H9 (cell line): Measurements from ENCODE around the gene KCNJ16. TPM values are rescaled to one million over a fixed set of nuclear protein-coding genes. Genes with fewer than 3 reads are reported as not detected.

ENCODE experiments used
- DNase-seq: peaks from one replicate; pipeline ENCODE4 v3.0.0-alpha.2; 2017
- H2AFZ ChIP-seq: one replicate; pipeline ENCODE4 v1.6.1; 2013; ENCODE audit warnings: mild to moderate bottlenecking, low read length, control low read depth, moderate library complexity
- H2AK5ac ChIP-seq: 2 replicates; pipeline ENCODE4 v1.6.1; 2013; ENCODE audit warnings: low read length, control low read depth, mixed read lengths; ENCODE audit not compliant: insufficient read length
- H2BK120ac ChIP-seq: one replicate; pipeline ENCODE4 v1.6.1; 2013; ENCODE audit warnings: low read depth, mild to moderate bottlenecking, low read length, control low read depth, inconsistent platforms; ENCODE audit not compliant: poor library complexity, severe bottlenecking
- H2BK12ac ChIP-seq: 2 replicates; pipeline ENCODE4 v1.6.1; 2013; ENCODE audit warnings: low read length, control low read depth, mixed read lengths, low read depth; ENCODE audit not compliant: insufficient read length
- H2BK15ac ChIP-seq: 2 replicates; pipeline ENCODE4 v1.6.1; 2013; ENCODE audit warnings: low read depth, low read length, control low read depth
- H2BK20ac ChIP-seq: one replicate; pipeline ENCODE4 v1.6.1; 2013; ENCODE audit warnings: low read depth, mild to moderate bottlenecking, low read length, control low read depth, inconsistent platforms; ENCODE audit not compliant: poor library complexity, severe bottlenecking
- H2BK5ac ChIP-seq: 2 replicates; pipeline ENCODE4 v1.6.1; 2013; ENCODE audit warnings: low read length, control low read depth, mixed read lengths; ENCODE audit not compliant: insufficient read length
- H3K14ac ChIP-seq: 2 replicates; pipeline ENCODE4 v1.6.1; 2013; ENCODE audit warnings: low read length, control low read depth; ENCODE audit not compliant: insufficient read depth
- H3K18ac ChIP-seq: 2 replicates; pipeline ENCODE4 v1.6.1; 2013; ENCODE audit warnings: low read depth, mild to moderate bottlenecking, mixed read lengths, low read length, control low read depth; ENCODE audit not compliant: insufficient read length
- H3K23ac ChIP-seq: 2 replicates; pipeline ENCODE4 v1.6.1; 2013; ENCODE audit warnings: low read length, control low read depth, mixed read lengths, low read depth; ENCODE audit not compliant: insufficient read length
- H3K23me2 ChIP-seq: 2 replicates; pipeline ENCODE4 v1.6.1; 2013; ENCODE audit warnings: low read depth, mild to moderate bottlenecking, mixed read lengths, low read length, control low read depth; ENCODE audit not compliant: insufficient read length, poor library complexity, severe bottlenecking
- H3K27ac ChIP-seq: 2 replicates; pipeline ENCODE4 v1.5.1; 2013; ENCODE audit warnings: low read length, control low read depth, mixed read lengths, low read depth; ENCODE audit not compliant: insufficient read length
- H3K27me3 ChIP-seq: 2 replicates; pipeline ENCODE4 v1.6.1; 2013; ENCODE audit warnings: low read length, control low read depth, inconsistent platforms; ENCODE audit not compliant: insufficient read depth
- H3K4ac ChIP-seq: 2 replicates; pipeline ENCODE4 v1.6.1; 2013; ENCODE audit warnings: low read depth, mild to moderate bottlenecking, control low read depth, inconsistent platforms, low read length, moderate library complexity
- H3K4me1 ChIP-seq: 2 replicates; pipeline ENCODE4 v1.6.1; 2013; ENCODE audit warnings: low read length, control low read depth, inconsistent platforms; ENCODE audit not compliant: insufficient read depth
- H3K4me2 ChIP-seq: 2 replicates; pipeline ENCODE4 v1.6.1; 2013; ENCODE audit warnings: low read length, control low read depth, mixed read lengths; ENCODE audit not compliant: insufficient read length, insufficient read depth
- H3K56ac ChIP-seq: 2 replicates; pipeline ENCODE4 v1.6.1; 2013; ENCODE audit warnings: low read depth, mild to moderate bottlenecking, mixed read lengths, low read length, control low read depth; ENCODE audit not compliant: insufficient read length
- H3K79me1 ChIP-seq: 2 replicates; pipeline ENCODE4 v1.6.1; 2013; ENCODE audit warnings: low read depth, mild to moderate bottlenecking, moderate library complexity, low read length, control low read depth, inconsistent platforms; ENCODE audit not compliant: insufficient read depth, poor library complexity, severe bottlenecking
- H3K79me2 ChIP-seq: 2 replicates; pipeline ENCODE4 v1.6.1; 2013; ENCODE audit warnings: low read length, control low read depth, inconsistent platforms; ENCODE audit not compliant: insufficient read depth
- H3K9ac ChIP-seq: 2 replicates; pipeline ENCODE4 v1.6.1; 2013; ENCODE audit warnings: low read length, control low read depth, mixed read lengths; ENCODE audit not compliant: insufficient read length; ENCODE audit errors: extremely low read depth
- H3K9me3 ChIP-seq: one replicate; pipeline ENCODE4 v1.6.1; 2013; ENCODE audit warnings: low read depth, low read length, inconsistent platforms; ENCODE audit not compliant: control insufficient read depth
- H3T11ph ChIP-seq: one replicate; pipeline ENCODE4 v1.6.1; 2013; ENCODE audit warnings: mild to moderate bottlenecking, low read length, control low read depth, inconsistent platforms
- H4K20me1 ChIP-seq: one replicate; pipeline ENCODE4 v1.6.1; 2013; ENCODE audit not compliant: control insufficient read depth, insufficient read length, insufficient read depth
- H4K5ac ChIP-seq: 2 replicates; pipeline ENCODE4 v1.6.1; 2013; ENCODE audit warnings: low read depth, mild to moderate bottlenecking, mixed read lengths, low read length, control low read depth; ENCODE audit not compliant: insufficient read length
- H4K8ac ChIP-seq: replicated peaks from 2 replicates; pipeline ENCODE4 v1.6.1; 2013; ENCODE audit warnings: low read length, control low read depth, mixed read lengths, low read depth; ENCODE audit not compliant: insufficient read length
- H4K91ac ChIP-seq: 2 replicates; pipeline ENCODE4 v1.6.1; 2013; ENCODE audit warnings: low read depth, mild to moderate bottlenecking, moderate library complexity, mixed read lengths, low read length, control low read depth; ENCODE audit not compliant: insufficient read length
- H3K27ac Mint-ChIP-seq, 3 experiments: 2 replicates in 2 of 3; 3 replicates in 1 of 3; pipeline ENCODE4 v1.8.0; 2020 to 2021; ENCODE audit warnings: mixed read lengths in 3 of 3, mild to moderate bottlenecking in 1 of 3, moderate library complexity in 1 of 3
- H3K27me3 Mint-ChIP-seq: 2 replicates; pipeline ENCODE4 v1.8.0; 2021; ENCODE audit warnings: low read depth, mild to moderate bottlenecking, moderate library complexity, mixed read lengths
- H3K36me3 Mint-ChIP-seq, 3 experiments: 2 replicates in 2 of 3; 3 replicates in 1 of 3; pipeline ENCODE4 v1.8.0; 2020 to 2021; ENCODE audit warnings: low read depth in 3 of 3, mixed read lengths in 3 of 3; ENCODE audit not compliant: insufficient read depth in 1 of 3
- H3K4me1 Mint-ChIP-seq, 2 experiments: 2 replicates each; pipeline ENCODE4 v1.8.0; 2020; ENCODE audit warnings: mixed read lengths in 2 of 2
- H3K4me3 Mint-ChIP-seq, 2 experiments: 2 replicates in 1 of 2; 3 replicates in 1 of 2; pipeline ENCODE4 v1.8.0; 2020 to 2021; ENCODE audit warnings: mild to moderate bottlenecking in 2 of 2, mixed read lengths in 2 of 2, moderate library complexity in 1 of 2
- H3K9me3 Mint-ChIP-seq, 2 experiments: 2 replicates in 1 of 2; 3 replicates in 1 of 2; pipeline ENCODE4 v1.8.0; 2020; ENCODE audit warnings: mild to moderate bottlenecking in 2 of 2, mixed read lengths in 2 of 2, moderate library complexity in 1 of 2
- WGBS: extraction: QIAGEN DNeasy Blood & Tissue Kit; methylation state at CpG from one replicate; pipeline ENCODE4 v1.1.7; 2013; ENCODE audit warnings: missing lambda C conversion rate, low lambda C conversion rate, mixed read lengths; ENCODE audit not compliant: insufficient read length; ENCODE audit errors: extremely low coverage; 5-methylcytosine and 5-hydroxymethylcytosine counted together
- total RNA-seq: library from RNA; stranded (reverse); gene quantifications from 2 replicates; pipeline ENCODE4 v1.2.1, GENCODE V29; 2021
- TF ChIP-seq, protein P1 (sequence below): fragments of 200-600 bp; sonication (generic); conservative IDR thresholded peaks from 3 replicates; pipeline ENCODE4 v1.8.0; 2021; ENCODE audit warnings: antibody characterized with exemption, mild to moderate bottlenecking

The KCNJ16 gene
- total RNA-seq, 1 experiment from 2014 or later, result not detected

- Histone ChIP-seq H4K5ac (no peak overlapping the region), H3K27me3 (no peaks in the 10 kb centered on the region), H4K20me1 (no peaks in the 10 kb centered on the region), H3K27ac (no peak overlapping the region), H3K79me1 (no peaks in the 10 kb centered on the region), H4K91ac (no peak overlapping the region), H2AK5ac (no peak overlapping the region), H3K4me2 (no peak overlapping the region), H3K9me3 (no peaks in the 10 kb centered on the region), H3K9ac (no peak overlapping the region), H3K4ac (no peak overlapping the region), H3K23ac (no peak overlapping the region), H2AFZ (no peak overlapping the region), H3K23me2 (no peaks in the 10 kb centered on the region), H2BK15ac (no peak overlapping the region), H2BK120ac (no peak overlapping the region), H3K56ac (no peak overlapping the region), H3K79me2 (no peaks in the 10 kb centered on the region), H3K14ac (no peak overlapping the region), H3K4me1 (no peaks in the 10 kb centered on the region; the same call in 1 of the 2 replicates), H4K8ac (no peak overlapping the region), H3T11ph (no peak overlapping the region), H3K18ac (no peak overlapping the region), H2BK12ac (no peak overlapping the region), H2BK5ac (no peak overlapping the region), H2BK20ac (no peak overlapping the region)
- no peak for DNase-seq
- no CpG with 5 or more reads among the region's 3 CpGs for WGBS
- Mint-ChIP-seq H3K27me3 (no peaks in the 10 kb centered on the region), H3K9me3 (no peaks in the 10 kb centered on the region), H3K36me3 (no peaks in the 10 kb centered on the region), H3K4me1 (peaks cover 4 to 9% of the 10 kb centered on the region in 2 experiments), H3K4me3 (no peak overlapping the region), H3K27ac (no peak overlapping the region; a peak in 2 of 7 replicates)
- TF ChIP-seq, protein P1, sequence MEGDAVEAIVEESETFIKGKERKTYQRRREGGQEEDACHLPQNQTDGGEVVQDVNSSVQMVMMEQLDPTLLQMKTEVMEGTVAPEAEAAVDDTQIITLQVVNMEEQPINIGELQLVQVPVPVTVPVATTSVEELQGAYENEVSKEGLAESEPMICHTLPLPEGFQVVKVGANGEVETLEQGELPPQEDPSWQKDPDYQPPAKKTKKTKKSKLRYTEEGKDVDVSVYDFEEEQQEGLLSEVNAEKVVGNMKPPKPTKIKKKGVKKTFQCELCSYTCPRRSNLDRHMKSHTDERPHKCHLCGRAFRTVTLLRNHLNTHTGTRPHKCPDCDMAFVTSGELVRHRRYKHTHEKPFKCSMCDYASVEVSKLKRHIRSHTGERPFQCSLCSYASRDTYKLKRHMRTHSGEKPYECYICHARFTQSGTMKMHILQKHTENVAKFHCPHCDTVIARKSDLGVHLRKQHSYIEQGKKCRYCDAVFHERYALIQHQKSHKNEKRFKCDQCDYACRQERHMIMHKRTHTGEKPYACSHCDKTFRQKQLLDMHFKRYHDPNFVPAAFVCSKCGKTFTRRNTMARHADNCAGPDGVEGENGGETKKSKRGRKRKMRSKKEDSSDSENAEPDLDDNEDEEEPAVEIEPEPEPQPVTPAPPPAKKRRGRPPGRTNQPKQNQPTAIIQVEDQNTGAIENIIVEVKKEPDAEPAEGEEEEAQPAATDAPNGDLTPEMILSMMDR, result no peak
Observed at GRCh38 chr17:70181866-70182265, 106.8 kb downstream of the KCNJ16 start.
